Gastrocnemius medialis (tissue), 4 donors: ENCODE measurements around the gene APBA1.

Experiments
- CTCF ChIP-seq, 5 experiments: fragments of 450-650 bp in 3 of 5; fragments of 200-600 bp in 2 of 5; sonication (generic) in 2 of 5; IDR thresholded peaks in 4 of 5; conservative IDR thresholded peaks in 1 of 5; 1 replicate in 4 of 5; 2 replicates in 1 of 5; pipeline ENCODE4 v1.5.1; 2016 to 2019; ENCODE audit warnings: antibody characterized with exemption in 5 of 5, mild to moderate bottlenecking in 3 of 5, moderate library complexity in 3 of 5
- POLR2A ChIP-seq, 2 donors: fragments of 450-650 bp; IDR thresholded peaks; one replicate each; pipeline ENCODE4 v1.6.1; 2017; ENCODE audit warnings: antibody characterized with exemption in 2 of 2, mild to moderate bottlenecking in 2 of 2, moderate library complexity in 2 of 2

GRCh38 chr9:69385581-69386033 lies 286.6 kb downstream of the APBA1 start:
- TF ChIP-seq CTCF (IDR thresholded peaks at IDR 0.05 in 4 of 5, conservative IDR thresholded peaks at IDR 0.05 in 1 of 5) = no peak
- no peak for TF ChIP-seq POLR2A (IDR thresholded peaks at IDR 0.05)
